ACC112 (cell line): ENCODE measurements around the gene CCDC30.

ENCODE experiments used
- H2AFZ ChIP-seq: fragments of 200-600 bp; sonication (generic); one replicate; pipeline ENCODE4 v1.6.0; 2017; ENCODE audit warnings: antibody characterized with exemption, low read length; ENCODE audit not compliant: unreplicated experiment
- H3K27ac ChIP-seq: fragments of 200-600 bp; sonication (generic); 2 replicates; pipeline ENCODE4 v1.5.1; 2014; ENCODE audit warnings: low read depth, mild to moderate bottlenecking, antibody characterized with exemption, low read length, moderate library complexity
- H3K27me3 ChIP-seq: fragments of 200-600 bp; sonication (generic); 2 replicates; pipeline ENCODE4 v1.6.1; 2014; ENCODE audit warnings: mild to moderate bottlenecking, antibody characterized with exemption, low read length, moderate library complexity, mixed read lengths; ENCODE audit not compliant: insufficient read depth
- H3K36me3 ChIP-seq: fragments of 200-600 bp; sonication (generic); 2 replicates; pipeline ENCODE4 v1.6.1; 2016; ENCODE audit warnings: mild to moderate bottlenecking, antibody characterized with exemption, low read length, moderate library complexity, mixed read lengths; ENCODE audit not compliant: insufficient read depth
- H3K4me1 ChIP-seq: fragments of 200-600 bp; sonication (generic); one replicate; pipeline ENCODE4 v1.6.1; 2016; ENCODE audit warnings: low read length, mixed read lengths; ENCODE audit not compliant: insufficient read depth, unreplicated experiment, control insufficient read depth
- H3K4me3 ChIP-seq: fragments of 200-600 bp; sonication (generic); 2 replicates; pipeline ENCODE4 v1.5.1; 2014; ENCODE audit warnings: mild to moderate bottlenecking, low read depth, low read length
- H3K79me2 ChIP-seq: fragments of 200-600 bp; sonication (generic); one replicate; pipeline ENCODE4 v1.6.0; 2016; ENCODE audit warnings: low read length; ENCODE audit not compliant: control insufficient read depth, unreplicated experiment, insufficient read depth

CCDC30 gene

DNA sequence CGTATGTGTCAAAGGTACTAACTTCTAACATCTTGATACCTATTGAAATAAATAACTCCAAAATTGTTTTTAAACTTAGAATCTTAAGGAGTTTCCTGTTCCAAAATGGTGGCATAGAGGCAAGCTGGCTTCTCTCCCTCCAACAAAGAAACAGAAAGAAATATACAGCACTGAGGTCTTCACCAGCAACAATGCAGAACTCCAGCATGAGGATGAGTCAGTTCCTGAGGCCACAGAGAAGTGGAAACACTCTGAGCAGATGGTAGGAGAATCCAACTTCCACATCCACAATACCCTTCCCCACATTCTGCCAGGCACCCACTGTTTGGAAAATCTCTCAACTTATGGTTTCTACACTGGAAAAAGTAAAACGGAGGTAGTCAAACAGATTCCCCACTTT is 183.0 kb downstream of the CCDC30 start:
- Histone ChIP-seq H3K4me1 (no peaks in the 10 kb centered on the region), H3K36me3 (no peaks in the 10 kb centered on the region), H3K4me3 (no peak overlapping the region), H3K27ac (no peak overlapping the region), H3K79me2 (no peaks in the 10 kb centered on the region), H2AFZ (no peak overlapping the region), H3K27me3 (peaks cover 27% of the 10 kb centered on the region)

DNA sequence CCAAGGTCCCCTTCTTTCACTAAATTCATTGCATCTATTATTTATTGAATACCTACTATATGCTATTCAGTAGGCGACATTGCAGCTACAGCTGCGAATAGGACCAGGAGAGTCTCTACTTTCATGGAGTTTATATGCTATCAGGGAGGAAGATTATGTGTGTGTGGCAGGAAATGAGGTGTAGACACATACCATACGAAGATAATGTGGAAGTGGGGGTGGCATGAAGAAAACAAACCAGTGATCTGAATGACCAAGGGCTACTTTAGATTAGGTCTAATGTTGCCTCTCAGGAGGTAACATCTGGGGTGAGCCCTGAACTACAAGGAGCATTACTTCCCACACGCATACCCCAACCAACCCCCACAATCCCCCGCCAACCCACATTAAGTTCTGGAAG is 194.1 kb downstream of the CCDC30 start:
- Histone ChIP-seq H3K27ac (no peak overlapping the region), H3K4me3 (peak overlapping the region; percentile 81; the same call in 1 of the 2 replicates), H3K36me3 (peaks cover 6% of the 10 kb centered on the region; the same call in 1 of the 2 replicates), H3K4me1 (peaks cover 17% of the 10 kb centered on the region), H3K27me3 (peaks cover 17% of the 10 kb centered on the region), H2AFZ (no peak overlapping the region), H3K79me2 (peaks cover 27% of the 10 kb centered on the region)

DNA sequence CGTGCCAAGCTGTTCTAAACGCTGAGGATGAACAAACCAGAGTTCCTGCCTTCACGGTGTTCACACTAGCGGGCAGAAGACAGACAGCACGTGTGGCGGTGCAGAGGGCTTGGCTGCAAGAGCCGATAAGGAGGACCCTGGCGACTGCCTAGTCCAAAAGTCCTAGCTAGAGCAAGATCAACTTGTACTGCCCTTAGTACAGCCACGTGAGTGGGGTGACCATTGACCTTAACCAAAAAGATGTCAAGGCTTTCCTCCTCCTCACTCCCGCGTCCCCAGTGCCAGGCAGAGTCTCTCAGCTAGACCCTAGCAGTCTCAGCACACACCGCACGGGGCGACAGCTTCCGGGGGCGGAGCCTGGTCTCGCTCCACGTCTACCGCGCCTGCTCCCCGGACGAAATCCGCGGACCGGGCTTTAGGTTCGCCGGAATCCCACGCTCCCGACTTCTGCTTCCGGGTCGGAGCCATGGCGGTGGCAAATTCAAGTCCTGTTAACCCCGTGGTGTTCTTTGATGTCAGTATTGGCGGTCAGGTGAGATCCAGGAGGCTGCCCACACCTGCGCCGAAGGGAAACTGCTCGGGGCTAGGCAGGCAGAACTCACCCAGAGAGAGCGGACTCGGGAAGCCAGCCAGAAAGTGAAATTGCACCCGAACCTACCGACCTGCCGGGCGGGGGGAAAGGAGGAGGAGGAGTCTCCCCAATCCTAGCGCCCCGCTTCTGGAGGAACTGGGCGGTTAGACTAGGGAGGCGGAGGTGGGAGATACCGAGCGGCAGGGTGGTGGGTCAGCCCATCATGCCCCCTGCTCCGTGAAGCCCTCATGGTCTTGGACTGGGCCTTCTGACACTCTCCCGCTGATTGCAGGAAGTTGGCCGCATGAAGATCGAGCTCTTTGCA is 195.1 kb downstream of the CCDC30 start, which contains the start of gene PPIH:
Gene PPIH (plus strand): TSS at position 443 of the 896 bp plus-strand sequence. CDS start 24 bp downstream, at position 467.
- Histone ChIP-seq H3K36me3 (peaks cover 6% of the 10 kb centered on the region; the same call in 1 of the 2 replicates), H3K4me1 (peaks cover 17% of the 10 kb centered on the region), H3K79me2 (peaks cover 27% of the 10 kb centered on the region), H2AFZ (peak within 1 kb of the TSS; percentile 90), H3K4me3 (peak within 1 kb of the TSS; percentile 81), H3K27me3 (peaks cover 9% of the 10 kb centered on the region), H3K27ac (peak within 1 kb of the TSS; percentile 45; the same call in 1 of the 2 replicates)

DNA sequence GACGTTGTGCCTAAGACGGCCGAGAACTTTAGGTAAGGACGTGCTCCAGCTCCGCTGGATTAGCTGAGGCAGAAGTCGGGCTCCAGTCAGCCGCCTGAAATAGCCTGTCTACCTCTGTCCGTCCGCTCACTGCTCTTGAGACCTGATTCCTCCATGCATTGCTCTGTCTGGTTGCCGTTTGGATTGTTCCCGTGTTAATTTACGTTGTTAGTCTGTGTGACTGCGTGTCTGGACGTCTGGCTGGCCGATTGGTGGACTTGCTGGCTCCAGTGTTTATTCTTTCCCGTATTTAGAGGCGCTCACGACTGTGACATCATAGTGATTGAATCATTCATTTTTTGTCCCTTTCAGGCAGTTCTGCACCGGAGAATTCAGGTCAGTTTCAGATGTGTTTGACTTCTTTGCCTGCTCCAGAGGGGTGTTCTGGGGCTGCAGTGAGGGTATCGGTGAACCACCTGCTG is 195.8 kb downstream of the CCDC30 start:
- Histone ChIP-seq H3K36me3 (peaks cover 6% of the 10 kb centered on the region; the same call in 1 of the 2 replicates), H2AFZ (peak overlapping the region; percentile 57), H3K27ac (peak overlapping the region; percentile 45; the same call in 1 of the 2 replicates), H3K4me1 (peaks cover 17% of the 10 kb centered on the region), H3K4me3 (peak overlapping the region; percentile 81), H3K27me3 (peaks cover 2% of the 10 kb centered on the region), H3K79me2 (peaks cover 27% of the 10 kb centered on the region)

DNA sequence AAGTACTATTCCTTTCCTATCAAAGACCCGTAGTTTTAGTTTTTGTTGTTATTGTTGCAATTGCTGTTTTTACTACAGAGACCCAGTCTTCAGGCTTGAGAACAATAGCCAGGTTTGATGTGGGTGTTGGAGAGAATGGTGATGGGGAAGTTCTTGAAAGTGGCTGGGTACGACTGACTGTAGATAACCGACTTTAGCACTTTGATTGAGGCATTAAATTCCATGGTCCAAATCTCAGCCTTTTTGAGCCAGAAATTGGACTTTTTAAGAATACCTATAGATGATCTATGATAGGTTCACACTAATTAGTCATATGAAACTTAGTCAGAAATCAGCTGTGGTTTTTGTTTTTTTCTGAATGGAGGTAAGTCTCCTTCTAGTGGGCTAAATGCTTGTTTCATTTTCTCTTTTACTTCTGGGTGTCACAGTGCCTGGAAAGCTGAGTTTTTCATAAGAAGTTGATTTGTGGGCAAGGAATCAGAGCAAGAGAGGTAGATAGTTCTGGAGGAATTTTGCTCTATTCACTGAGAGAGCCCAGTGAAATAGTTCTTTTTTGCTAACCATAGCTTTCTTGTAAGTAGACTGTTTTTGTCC is 197.9 kb downstream of the CCDC30 start:
- H3K4me1 ChIP-seq = peaks cover 17% of the 10 kb centered on the region

DNA sequence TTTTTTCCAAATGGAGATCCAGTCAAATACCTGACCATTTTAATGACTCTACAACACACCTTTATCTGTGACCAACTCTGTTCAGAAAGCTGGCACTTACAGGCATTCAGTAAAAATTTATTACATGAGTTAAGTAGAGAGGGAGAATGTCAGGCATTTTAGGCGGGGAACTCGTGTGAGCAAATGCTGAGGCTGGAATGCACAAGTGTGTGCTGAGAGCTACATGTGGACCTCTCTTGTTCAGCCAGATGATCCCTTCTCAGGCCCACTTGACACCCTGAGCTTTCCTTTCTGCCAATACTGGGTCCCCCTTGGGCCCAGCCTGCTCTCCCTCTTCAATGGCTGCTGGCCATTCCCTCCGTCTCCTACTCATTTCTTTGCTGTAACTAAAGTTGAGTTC is 206.8 kb downstream of the CCDC30 start:
- Histone ChIP-seq H2AFZ (no peak overlapping the region), H3K36me3 (peaks cover 4% of the 10 kb centered on the region; the same call in 1 of the 2 replicates), H3K27me3 (no peaks in the 10 kb centered on the region), H3K4me3 (no peak overlapping the region), H3K4me1 (no peaks in the 10 kb centered on the region), H3K27ac (no peak overlapping the region), H3K79me2 (no peaks in the 10 kb centered on the region)

More for the DNA sequence above, 197.9 kb downstream of the CCDC30 start:
- Histone ChIP-seq H3K27me3 (no peaks in the 10 kb centered on the region), H2AFZ (no peak overlapping the region), H3K27ac (no peak overlapping the region), H3K36me3 (peaks cover 14% of the 10 kb centered on the region; the same call in 1 of the 2 replicates), H3K4me3 (no peak overlapping the region), H3K79me2 (peaks cover 27% of the 10 kb centered on the region)

DNA sequence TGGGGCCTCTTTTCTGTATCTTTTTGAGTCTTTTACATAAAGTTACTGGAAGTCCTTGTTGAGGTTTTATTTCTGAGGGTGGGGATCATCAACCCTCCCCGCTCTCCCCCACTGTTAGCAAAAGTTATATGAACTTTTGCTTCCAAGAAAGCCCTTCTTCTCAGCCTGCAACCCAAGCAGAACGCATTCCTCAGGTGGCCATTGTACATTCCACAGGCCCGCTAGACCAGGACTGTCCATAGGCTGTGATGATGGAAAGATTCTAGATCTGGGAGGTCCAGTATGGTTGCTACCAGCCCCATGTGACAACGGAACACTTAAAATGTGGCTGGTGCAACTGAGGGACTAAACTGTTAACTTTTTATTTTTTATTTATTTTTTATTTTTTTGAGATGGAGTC is 207.3 kb downstream of the CCDC30 start:
- H3K79me2 ChIP-seq = no peaks in the 10 kb centered on the region

DNA sequence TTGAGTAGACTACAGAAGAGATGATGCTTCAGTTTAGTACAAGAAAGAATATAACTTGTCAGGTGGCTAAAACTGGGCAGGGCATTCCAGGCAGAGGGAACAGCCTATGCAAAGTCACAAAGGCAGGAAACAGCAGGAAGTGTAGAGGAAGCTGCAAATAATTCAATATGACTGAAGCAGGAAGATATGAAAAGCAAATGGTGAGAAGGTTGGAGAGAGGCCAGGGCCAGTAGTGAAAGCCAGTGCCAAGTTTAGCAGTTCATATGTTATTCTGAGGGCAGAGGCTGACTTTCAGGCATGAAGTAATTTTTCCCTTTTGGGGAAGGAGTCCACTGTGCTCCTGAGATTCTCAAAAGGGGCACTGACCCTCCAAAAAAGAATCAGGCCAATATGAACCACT is 211.1 kb downstream of the CCDC30 start:
- peaks cover 9% of the 10 kb centered on the region; the same call in 1 of the 2 replicates for H3K36me3 ChIP-seq
- H3K27me3 ChIP-seq = no peaks in the 10 kb centered on the region
- no peaks in the 10 kb centered on the region for H3K4me1 ChIP-seq
- no peak overlapping the region for H2AFZ ChIP-seq
- no peaks in the 10 kb centered on the region for H3K79me2 ChIP-seq
- H3K4me3 ChIP-seq = no peak overlapping the region
- H3K27ac ChIP-seq = no peak overlapping the region

More for the DNA sequence above, 207.3 kb downstream of the CCDC30 start:
- peaks cover 7% of the 10 kb centered on the region; the same call in 1 of the 2 replicates for H3K36me3 ChIP-seq
- no peak overlapping the region for H3K27ac ChIP-seq
- no peaks in the 10 kb centered on the region for H3K27me3 ChIP-seq
- no peak overlapping the region for H3K4me3 ChIP-seq
- no peaks in the 10 kb centered on the region for H3K4me1 ChIP-seq
- H2AFZ ChIP-seq = no peak overlapping the region

DNA sequence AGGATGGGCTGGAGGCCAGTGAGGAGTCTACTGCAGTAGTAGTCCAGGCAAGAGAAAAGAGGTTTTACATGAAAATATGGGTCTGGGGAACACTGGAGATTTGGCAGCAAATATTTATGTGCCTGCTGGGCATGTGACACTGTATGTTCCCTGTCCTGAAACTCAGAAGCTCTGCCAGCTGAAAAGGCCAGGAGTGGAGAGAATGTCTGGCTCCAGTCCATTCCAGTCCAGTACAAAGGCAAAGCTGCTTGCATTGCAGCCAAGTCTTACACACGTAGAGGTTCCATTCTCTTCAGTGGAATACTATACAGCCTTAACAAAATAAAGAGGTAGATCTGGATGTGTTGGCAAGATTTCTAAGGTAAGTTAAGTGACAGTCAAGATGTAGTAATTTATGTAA is 211.6 kb downstream of the CCDC30 start:
- H3K4me1 ChIP-seq = peaks cover 3% of the 10 kb centered on the region
- no peak overlapping the region for H2AFZ ChIP-seq
- H3K27ac ChIP-seq = no peak overlapping the region
- no peaks in the 10 kb centered on the region for H3K27me3 ChIP-seq
- peaks cover 9% of the 10 kb centered on the region; the same call in 1 of the 2 replicates for H3K36me3 ChIP-seq
- H3K79me2 ChIP-seq = peaks cover under 1% of the 10 kb centered on the region
- H3K4me3 ChIP-seq = no peak overlapping the region

DNA sequence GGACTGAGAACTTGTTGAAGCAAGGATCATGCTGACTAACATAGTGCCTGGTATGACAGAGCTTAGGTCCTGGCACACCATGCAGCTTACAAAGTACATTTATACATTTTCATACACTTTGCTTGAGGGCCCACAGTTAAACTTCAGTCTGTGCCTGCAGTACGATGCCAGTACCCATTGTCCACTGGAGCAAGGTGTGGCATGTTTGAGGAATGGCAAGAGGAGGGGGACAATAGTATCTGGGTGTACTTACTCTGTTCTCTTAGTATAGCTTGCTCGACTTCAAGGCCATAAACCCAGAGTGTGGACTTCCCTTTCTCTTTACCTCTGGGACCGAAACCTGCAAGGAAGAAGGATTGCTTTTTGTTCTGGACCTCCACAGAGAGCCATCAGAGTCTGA is 212.4 kb downstream of the CCDC30 start:
- 0 out of 2 replicates have a peak, but pooled peaks cover 9% of the 10 kb centered on the region for H3K36me3 ChIP-seq

More for the DNA sequence above, 212.4 kb downstream of the CCDC30 start:
- no peak overlapping the region for H3K4me3 ChIP-seq
- peaks cover 7% of the 10 kb centered on the region for H3K79me2 ChIP-seq
- no peaks in the 10 kb centered on the region for H3K27me3 ChIP-seq
- no peak overlapping the region for H3K27ac ChIP-seq
- H2AFZ ChIP-seq = no peak overlapping the region
- peaks cover 10% of the 10 kb centered on the region for H3K4me1 ChIP-seq
